Measurements from ENCODE around the gene CACNB2.

CACNB2 gene

DNA sequence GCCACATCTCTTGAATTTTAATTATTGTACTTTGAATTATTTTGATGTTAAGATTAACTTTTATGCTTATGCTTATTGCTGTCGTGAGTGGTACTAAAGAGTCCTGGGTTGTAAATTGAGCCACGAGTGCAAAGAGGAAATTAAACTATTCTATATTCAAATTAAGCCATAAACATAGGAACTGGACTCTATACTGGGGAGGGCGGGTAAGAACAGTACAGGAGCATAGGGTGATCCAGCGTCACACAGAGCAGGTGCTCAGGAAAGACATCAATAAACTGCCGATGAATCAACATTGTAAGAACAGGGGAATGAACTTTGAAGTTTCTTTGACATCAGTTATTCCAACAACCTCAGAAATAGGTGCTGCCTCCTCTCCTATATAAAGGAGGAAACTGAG is 219.6 kb downstream of the CACNB2 start:
- no peak overlapping the region for H3K4me3 Mint-ChIP-seq
- H3K4me1 Mint-ChIP-seq: no peaks in the 10 kb centered on the region
- ATAC-seq (replicated peaks) (no peak), DNase-seq (no peak)
- no peaks in the 10 kb centered on the region for H3K27me3 Mint-ChIP-seq
- H3K36me3 Mint-ChIP-seq: no peaks in the 10 kb centered on the region
- H3K27ac Mint-ChIP-seq: no peak overlapping the region
- peaks cover 0 to 1% of the 10 kb centered on the region in 2 donors for H3K9me3 Mint-ChIP-seq

GRCh38 chr10:18362892-18363291 is 222.7 kb downstream of the CACNB2 start:
- H3K36me3 Mint-ChIP-seq: no peaks in the 10 kb centered on the region
- H3K4me1 Mint-ChIP-seq: no peaks in the 10 kb centered on the region
- DNase-seq (no peak), ATAC-seq (replicated peaks) (no peak)
- H3K4me3 Mint-ChIP-seq: no peak overlapping the region
- no peaks in the 10 kb centered on the region for H3K27me3 Mint-ChIP-seq
- H3K27ac Mint-ChIP-seq: no peak overlapping the region
- H3K9me3 Mint-ChIP-seq: peaks cover 0 to 1% of the 10 kb centered on the region in 2 donors

GRCh38 chr10:18364987-18365775 is 225.0 kb downstream of the CACNB2 start:
- Mint-ChIP-seq H3K9me3 (peaks cover 0 to 1% of the 10 kb centered on the region in 2 donors), H3K27ac (no peak overlapping the region), H3K27me3 (no peaks in the 10 kb centered on the region), H3K36me3 (no peaks in the 10 kb centered on the region), H3K4me3 (no peak overlapping the region), H3K4me1 (no peaks in the 10 kb centered on the region)
- DNase-seq (no peak), ATAC-seq (replicated peaks) (no peak)

- Mint-ChIP-seq H3K4me3 (no peak overlapping the region), H3K36me3 (no peaks in the 10 kb centered on the region), H3K27ac (no peak overlapping the region)
These were observed 227.6 kb downstream of the CACNB2 start for GRCh38 chr10:18367840-18368239.

DNA sequence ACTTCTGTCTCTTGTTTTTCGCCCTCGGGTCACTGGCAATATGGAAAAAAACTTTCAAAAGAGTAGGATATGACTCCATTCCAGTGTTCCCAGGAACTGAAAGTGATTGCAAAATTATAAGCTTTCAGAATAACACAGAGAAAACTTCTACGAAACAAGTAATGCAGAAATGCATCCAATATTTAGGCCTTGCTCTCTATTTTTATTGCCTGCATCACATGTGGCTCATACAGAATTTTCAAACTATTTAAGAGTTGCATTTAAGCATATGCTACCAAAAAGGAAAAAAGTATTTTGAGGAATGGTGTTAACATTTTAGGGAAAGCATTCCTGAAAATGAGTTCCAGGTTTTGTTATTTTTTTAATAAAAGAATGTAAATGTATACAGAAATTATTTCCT is 228.0 kb downstream of the CACNB2 start:
- no peak for ATAC-seq (replicated peaks)
- peaks cover 0 to 1% of the 10 kb centered on the region in 2 donors for H3K9me3 Mint-ChIP-seq

More at GRCh38 chr10:18367840-18368239, 227.6 kb downstream of the CACNB2 start:
- no peaks in the 10 kb centered on the region for H3K27me3 Mint-ChIP-seq
- peaks cover 0 to 1% of the 10 kb centered on the region in 2 donors for H3K9me3 Mint-ChIP-seq
- H3K4me1 Mint-ChIP-seq: no peaks in the 10 kb centered on the region
- DNase-seq (no peak), ATAC-seq (replicated peaks) (no peak)

GRCh38 chr10:18368682-18369081 is 228.5 kb downstream of the CACNB2 start:
- Mint-ChIP-seq H3K27ac (no peak overlapping the region), H3K4me1 (no peaks in the 10 kb centered on the region), H3K9me3 (peaks cover 0 to 1% of the 10 kb centered on the region in 2 donors), H3K4me3 (no peak overlapping the region), H3K27me3 (no peaks in the 10 kb centered on the region), H3K36me3 (no peaks in the 10 kb centered on the region)
- ATAC-seq (replicated peaks): no peak
- DNase-seq: no peak

More for the DNA sequence above, 228.0 kb downstream of the CACNB2 start:
- no peak overlapping the region for H3K4me3 Mint-ChIP-seq
- H3K27me3 Mint-ChIP-seq: no peaks in the 10 kb centered on the region
- H3K36me3 Mint-ChIP-seq: no peaks in the 10 kb centered on the region
- no peak overlapping the region for H3K27ac Mint-ChIP-seq
- H3K4me1 Mint-ChIP-seq: no peaks in the 10 kb centered on the region
- DNase-seq: no peak

- H3K4me1 Mint-ChIP-seq: no peaks in the 10 kb centered on the region
- ATAC-seq (replicated peaks): no peak
- H3K27ac Mint-ChIP-seq: no peak overlapping the region
- no peak overlapping the region for H3K4me3 Mint-ChIP-seq
- H3K27me3 Mint-ChIP-seq: no peaks in the 10 kb centered on the region
- no peak for DNase-seq
- H3K36me3 Mint-ChIP-seq: no peaks in the 10 kb centered on the region
- no peaks in the 10 kb centered on the region for H3K9me3 Mint-ChIP-seq
These were observed 229.7 kb downstream of the CACNB2 start for GRCh38 chr10:18369859-18370473.

DNA sequence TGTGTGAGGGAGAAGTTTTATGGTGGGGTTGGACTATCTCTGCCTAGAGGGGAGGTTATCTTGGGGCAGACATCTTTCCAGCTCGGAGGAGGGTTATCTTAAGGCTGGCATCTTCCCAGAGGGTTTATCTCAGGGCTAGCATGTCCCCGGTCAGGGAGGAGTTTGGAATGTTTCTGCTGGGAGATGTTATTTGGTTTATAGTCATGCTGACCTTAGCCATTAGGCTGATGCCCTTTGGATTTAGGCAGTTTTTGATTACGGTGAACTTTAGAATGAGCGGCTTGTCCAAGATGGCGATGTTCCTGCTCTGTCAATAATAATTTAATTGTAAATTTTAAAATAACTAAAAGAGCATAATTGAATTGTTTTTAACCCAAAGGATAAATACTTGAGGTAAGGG is 236.4 kb downstream of the CACNB2 start:
- Mint-ChIP-seq H3K27ac (no peak overlapping the region), H3K4me1 (no peaks in the 10 kb centered on the region), H3K36me3 (no peaks in the 10 kb centered on the region), H3K4me3 (no peak overlapping the region), H3K9me3 (peaks cover 3 to 7% of the 10 kb centered on the region in 2 donors), H3K27me3 (no peaks in the 10 kb centered on the region)
- no peak for ATAC-seq (replicated peaks)
- no peak for DNase-seq

DNA sequence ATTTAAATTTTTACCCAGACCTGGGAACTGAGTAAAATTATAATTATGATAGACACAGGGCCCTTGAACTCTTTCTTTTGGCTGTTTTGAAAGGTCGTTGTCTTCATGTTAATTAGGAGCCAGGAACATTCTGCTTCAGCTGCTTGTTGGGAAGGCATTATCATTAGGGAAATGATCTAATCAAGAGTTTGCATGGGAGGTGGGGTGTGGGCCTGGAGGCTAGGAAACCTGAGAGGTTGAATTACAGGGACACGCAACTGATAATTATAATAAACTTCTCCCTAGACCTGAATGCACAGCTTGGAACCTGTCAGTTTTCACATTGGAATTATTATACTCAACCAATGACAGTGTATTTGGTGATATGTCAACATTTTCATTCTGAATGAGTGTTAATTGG is 237.7 kb downstream of the CACNB2 start:
- no peaks in the 10 kb centered on the region for H3K27me3 Mint-ChIP-seq
- DNase-seq: no peak
- no peak for ATAC-seq (replicated peaks)
- H3K4me3 Mint-ChIP-seq: no peak overlapping the region
- H3K27ac Mint-ChIP-seq: no peak overlapping the region
- H3K4me1 Mint-ChIP-seq: no peaks in the 10 kb centered on the region
- H3K9me3 Mint-ChIP-seq: peaks cover 3 to 7% of the 10 kb centered on the region in 2 donors
- no peaks in the 10 kb centered on the region for H3K36me3 Mint-ChIP-seq

- H3K4me1 Mint-ChIP-seq: no peaks in the 10 kb centered on the region
- no peaks in the 10 kb centered on the region for H3K27me3 Mint-ChIP-seq
- DNase-seq: no peak
- peaks cover 3 to 7% of the 10 kb centered on the region in 2 donors for H3K9me3 Mint-ChIP-seq
- no peak overlapping the region for H3K27ac Mint-ChIP-seq
- no peaks in the 10 kb centered on the region for H3K36me3 Mint-ChIP-seq
- no peak overlapping the region for H3K4me3 Mint-ChIP-seq
- no peak for ATAC-seq (replicated peaks)
These were observed 238.5 kb downstream of the CACNB2 start for GRCh38 chr10:18378766-18379165.

DNA sequence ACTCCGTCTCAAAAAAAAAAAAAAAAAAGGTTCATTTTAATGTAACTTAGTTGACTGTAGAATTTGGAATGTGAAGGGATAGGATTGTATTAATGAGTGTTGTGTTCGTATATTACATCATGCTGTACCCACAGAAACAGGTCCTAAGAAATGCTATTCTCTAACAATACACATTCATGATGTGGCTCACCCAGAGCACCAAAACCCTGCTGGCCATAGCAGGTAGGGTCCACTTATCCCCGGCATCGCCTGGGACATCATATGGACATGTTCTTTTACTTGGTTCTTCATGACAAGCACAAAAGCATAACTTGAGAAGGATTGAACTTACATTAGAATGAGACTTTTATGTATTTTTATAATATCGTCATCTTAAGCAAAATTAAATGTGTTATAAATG is 241.5 kb downstream of the CACNB2 start:
- no peaks in the 10 kb centered on the region for H3K27me3 Mint-ChIP-seq
- DNase-seq (no peak), ATAC-seq (replicated peaks) (no peak)
- H3K36me3 Mint-ChIP-seq: no peaks in the 10 kb centered on the region
- H3K4me3 Mint-ChIP-seq: no peak overlapping the region
- H3K4me1 Mint-ChIP-seq: no peaks in the 10 kb centered on the region
- no peaks in the 10 kb centered on the region for H3K9me3 Mint-ChIP-seq
- H3K27ac Mint-ChIP-seq: no peak overlapping the region

GRCh38 chr10:18397906-18398305 is 257.7 kb downstream of the CACNB2 start:
- H3K4me1 Mint-ChIP-seq: peaks cover 8 to 15% of the 10 kb centered on the region in 2 donors
- H3K27me3 Mint-ChIP-seq: peaks cover 11 to 16% of the 10 kb centered on the region in 2 donors

DNA sequence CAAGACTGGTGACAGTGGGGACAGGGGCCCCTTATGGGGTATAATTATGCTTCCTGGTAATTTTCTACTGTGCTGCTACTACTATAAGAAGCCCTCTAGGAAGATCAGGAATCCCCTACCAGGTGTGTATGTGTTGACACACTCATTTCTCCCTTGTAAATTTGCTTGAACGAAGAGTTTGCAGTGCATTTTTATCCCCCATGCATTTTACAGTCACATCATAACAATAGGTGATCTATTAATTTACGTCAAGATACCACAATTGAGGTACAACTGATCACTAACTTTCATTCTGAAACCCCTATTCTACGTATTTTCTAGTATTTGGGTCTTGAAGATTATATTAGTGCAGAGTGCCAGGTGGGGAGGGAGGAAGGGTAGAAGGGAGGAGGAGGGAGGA is 258.9 kb downstream of the CACNB2 start:
- no peaks in the 10 kb centered on the region for H3K36me3 Mint-ChIP-seq
- DNase-seq: no peak
- no peaks in the 10 kb centered on the region for H3K9me3 Mint-ChIP-seq
- no peak for ATAC-seq (replicated peaks)
- no peak overlapping the region for H3K27ac Mint-ChIP-seq
- peaks cover 8 to 15% of the 10 kb centered on the region in 2 donors for H3K4me1 Mint-ChIP-seq
- H3K4me3 Mint-ChIP-seq: no peak overlapping the region
- H3K27me3 Mint-ChIP-seq: peaks cover 11 to 16% of the 10 kb centered on the region in 2 donors

More at GRCh38 chr10:18397906-18398305, 257.7 kb downstream of the CACNB2 start:
- Mint-ChIP-seq H3K9me3 (no peaks in the 10 kb centered on the region), H3K4me3 (no peak overlapping the region), H3K36me3 (no peaks in the 10 kb centered on the region), H3K27ac (no peak overlapping the region)
- DNase-seq (no peak), ATAC-seq (replicated peaks) (no peak)

DNA sequence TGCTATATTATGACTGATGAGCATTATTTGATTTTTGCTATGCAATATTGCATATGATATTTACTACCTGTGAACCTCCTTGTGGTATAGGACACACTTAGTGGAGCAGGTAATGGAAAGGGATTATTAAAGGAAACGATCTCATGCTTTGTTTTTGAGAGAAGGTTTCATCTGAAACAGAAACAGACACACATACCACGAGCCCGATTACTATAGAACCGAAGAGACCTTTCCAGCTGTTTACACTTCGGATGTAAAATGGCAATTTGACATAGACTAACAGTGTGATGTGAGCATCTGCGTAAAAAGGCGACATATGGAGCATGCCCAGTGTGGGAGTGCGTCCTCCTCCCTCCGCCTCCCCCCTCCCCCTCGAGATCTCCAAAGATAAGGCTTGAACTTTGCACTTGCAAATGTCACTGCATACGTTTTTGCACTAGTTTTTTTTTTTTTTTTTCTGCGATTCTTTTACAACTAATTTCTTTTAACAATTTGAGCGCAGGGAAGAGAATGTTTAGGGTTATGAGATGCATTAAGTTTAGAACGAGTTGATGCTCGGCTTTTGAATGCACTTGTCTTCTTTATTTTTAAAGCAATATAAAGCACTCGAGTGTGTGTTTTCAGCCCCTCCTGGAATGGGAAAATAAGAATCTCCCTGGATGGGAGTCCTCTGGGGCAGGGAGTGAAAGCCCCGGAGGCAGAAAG is 260.1 kb downstream of the CACNB2 start:
- no peaks in the 10 kb centered on the region for H3K36me3 Mint-ChIP-seq
- no peak for DNase-seq
- H3K4me3 Mint-ChIP-seq: peak overlapping the region; percentile 73
- peaks cover 8 to 15% of the 10 kb centered on the region in 2 donors for H3K4me1 Mint-ChIP-seq
- H3K27me3 Mint-ChIP-seq: peaks cover 11 to 16% of the 10 kb centered on the region in 2 donors
- peak; percentile 75 for ATAC-seq (replicated peaks)
- H3K27ac Mint-ChIP-seq: no peak overlapping the region
- H3K9me3 Mint-ChIP-seq: no peaks in the 10 kb centered on the region

DNA sequence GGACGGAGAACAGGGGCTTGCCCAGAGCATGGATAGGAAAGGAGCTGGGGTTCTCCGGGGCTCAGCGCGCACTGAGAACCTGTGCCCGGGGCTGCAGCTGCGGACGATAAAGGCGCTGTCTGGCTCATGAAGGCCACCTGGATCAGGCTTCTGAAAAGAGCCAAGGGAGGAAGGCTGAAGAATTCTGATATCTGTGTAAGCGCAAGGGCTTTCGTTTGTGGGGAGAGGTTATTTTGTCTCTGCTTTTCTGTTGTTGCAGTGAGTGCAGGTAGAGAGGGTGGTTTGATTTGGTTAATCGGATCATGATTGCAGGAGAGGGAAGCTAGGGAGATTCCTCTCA is 260.7 kb downstream of the CACNB2 start:
- ATAC-seq (replicated peaks) (peak; percentile 34 to 54), DNase-seq (no peak)
- Mint-ChIP-seq H3K9me3 (no peaks in the 10 kb centered on the region), H3K27me3 (peaks cover 11 to 16% of the 10 kb centered on the region in 2 donors), H3K36me3 (no peaks in the 10 kb centered on the region), H3K4me3 (peak overlapping the region; percentile 73), H3K27ac (no peak overlapping the region), H3K4me1 (peaks cover 8 to 15% of the 10 kb centered on the region in 2 donors)

All from stimulated activated naive B cell treated with anti-CD40 and anti-IgM and Interleukin-4, amounts not matched to agents 10 μg/mL and 1 μg/mL and 100 μg/mL, for 72 hours (primary cell).